Stimulated activated CD8-positive, alpha-beta memory T cell treated with anti-CD3 and anti-CD28 coated beads, Interleukin-15, amount 100 ng/mL, for 48 hours (primary cell): ENCODE results near the gene ROR2.
"Not testable (repeated sequence)": the region's sequence is repeated elsewhere in the genome, so short reads cannot be mapped to it uniquely, and the experiment has no call there.

ENCODE experiments used
- DNase-seq, 2 donors: peaks; one replicate each; pipeline ENCODE4 v3.0.0-alpha.2; 2020; ENCODE audit warnings: low read depth in 2 of 2

Gene ROR2

DNA sequence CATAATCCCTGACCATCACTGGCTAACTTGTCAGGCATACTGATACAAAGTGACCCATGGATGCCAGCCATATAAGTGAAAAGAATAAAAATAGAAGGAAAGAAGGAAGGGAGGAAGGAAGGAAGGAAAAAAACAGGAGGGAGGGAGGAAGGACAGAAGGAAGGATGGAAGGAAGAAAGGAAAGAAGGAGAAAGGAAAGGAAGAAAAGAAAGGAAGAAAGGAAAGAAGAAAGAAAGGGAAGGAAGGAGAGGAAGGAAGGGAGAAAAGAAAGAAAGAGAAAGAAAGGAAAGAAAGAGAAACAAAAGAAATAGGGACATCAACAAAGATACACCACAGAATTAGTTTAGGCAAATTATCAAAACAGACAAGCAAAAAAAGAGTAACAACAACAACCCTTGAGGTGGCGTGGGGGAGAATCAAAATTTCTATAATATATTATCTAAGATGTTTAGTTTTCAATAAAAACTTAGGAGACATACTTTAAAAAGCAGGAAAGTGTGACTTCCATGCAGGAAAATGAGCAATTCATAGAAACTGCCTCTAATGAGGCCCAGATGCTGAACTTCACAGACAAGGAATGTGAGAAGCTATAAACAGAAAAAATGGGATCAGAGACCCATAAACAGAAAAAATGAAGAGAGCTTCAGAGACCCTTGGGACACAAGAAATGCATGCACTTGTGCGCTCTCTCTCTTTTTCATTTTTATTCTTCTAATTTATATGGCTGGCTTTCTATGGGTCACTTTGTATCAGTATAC is 430.3 kb downstream of the ROR2 start:
- no peak for DNase-seq

- DNase-seq, result no peak
Measured at GRCh38 chr9:91518462-91518861, 431.6 kb downstream of the ROR2 start.

- no peak for DNase-seq
Measured at GRCh38 chr9:91517801-91518200, 432.2 kb downstream of the ROR2 start.

- DNase-seq, result not testable (repeated sequence)
Measured at GRCh38 chr9:91517332-91517731, 432.7 kb downstream of the ROR2 start.

GRCh38 chr9:91516777-91517176 is 433.3 kb downstream of the ROR2 start:
- DNase-seq, result no peak

- DNase-seq, result no peak
Measured at GRCh38 chr9:91516081-91516480, 433.9 kb downstream of the ROR2 start.

DNA sequence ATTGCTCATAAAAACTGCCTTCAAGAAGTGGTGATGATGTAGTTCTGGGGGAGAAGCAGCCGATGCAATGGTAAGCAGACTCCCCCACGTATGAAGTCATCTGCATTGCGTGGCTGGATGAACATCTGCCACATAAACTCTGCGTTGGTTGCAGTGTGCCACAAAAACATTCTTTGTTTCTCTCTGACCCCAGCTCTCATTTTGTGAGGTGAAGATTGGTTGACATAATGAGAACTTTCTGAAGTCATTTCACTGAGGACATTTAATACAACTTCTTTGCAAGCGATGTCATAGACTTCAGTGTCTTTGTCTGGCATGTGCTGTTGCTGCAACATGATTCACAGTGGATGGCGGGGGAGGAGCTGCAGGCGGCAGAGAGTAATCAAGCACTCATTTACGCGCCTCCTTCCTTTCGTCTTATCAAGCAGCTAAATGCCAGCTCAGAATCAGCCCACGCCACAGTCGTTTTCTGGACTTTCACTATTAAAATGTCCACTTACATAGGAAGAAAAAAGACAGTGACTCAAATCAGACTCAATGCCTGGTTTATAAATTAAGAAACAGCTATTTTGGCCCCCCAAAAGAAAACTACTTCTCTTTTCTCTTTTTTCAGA is 434.8 kb downstream of the ROR2 start:
- DNase-seq, result peak in 1 of 2 donors; percentile 27
